Measurements from ENCODE around the gene PRR19. TPM values are rescaled to one million over a fixed set of nuclear protein-coding genes. Genes with fewer than 3 reads are reported as not detected.

PRR19 gene
- total RNA-seq, 2 donors from 2014 or later, result 1.4 to 2.7 TPM

GRCh38 chr19:42325308-42325895, 23.5 kb downstream of the PRR19 start, which contains the start of gene MEGF8:
Gene MEGF8 (plus strand): TSS chr19:42325635. CDS start chr19:42326244, 609 bp downstream.
- H3K4me3 Mint-ChIP-seq, result peak within 1 kb of the TSS; percentile 79
- 0% methylated on average over 6 to 45 of the region's 45 CpGs for WGBS, 2 experiments (ENCODE audit: insufficient coverage in 1 of 2, insufficient read length in 1 of 2)

GRCh38 chr19:42325896-42326771, 24.2 kb downstream of the PRR19 start:
- Mint-ChIP-seq H3K36me3 (ENCODE audit: low read depth) (no peaks in the 10 kb centered on the region), H3K4me3 (peak overlapping the region; percentile 79), H3K9me3 (no peaks in the 10 kb centered on the region), H3K4me1 (peaks cover 3% of the 10 kb centered on the region), H3K27me3 (ENCODE audit: insufficient read depth) (peaks cover 41% of the 10 kb centered on the region), H3K27ac (peak overlapping the region; percentile 55)
- Histone ChIP-seq H3K4me1 (ENCODE audit: control insufficient read depth, insufficient read depth, low read length) (no peaks in the 10 kb centered on the region), H3K9me3 (ENCODE audit: control insufficient read depth, low read length) (no peaks in the 10 kb centered on the region), H3K27ac (ENCODE audit: low read depth, low read length) (no peak overlapping the region), H3K4me3 (ENCODE audit: low read length) (peak overlapping the region; percentile 96), H3K36me3 (ENCODE audit: control insufficient read depth, insufficient read depth, low read length) (no peaks in the 10 kb centered on the region), H3K9ac (ENCODE audit: extremely low read depth, low read length, poor library complexity, severe bottlenecking) (peak overlapping the region; percentile 66), H3K27me3 (ENCODE audit: control insufficient read depth, insufficient read depth, low read length, poor library complexity, severe bottlenecking) (peaks cover 38% of the 10 kb centered on the region)
- TF ChIP-seq CTCF (conservative IDR thresholded peaks at IDR 0.05), result peak; percentile 59
- peak; percentile 82 for DNase-seq
- WGBS, 2 experiments (ENCODE audit: insufficient coverage in 1 of 2, insufficient read length in 1 of 2), result 7 to 12% methylated on average over 25 to 37 of the region's 37 CpGs

More at GRCh38 chr19:42325308-42325895, 23.5 kb downstream of the PRR19 start, which contains the start of gene MEGF8:
- Mint-ChIP-seq H3K27me3 (ENCODE audit: insufficient read depth) (peaks cover 48% of the 10 kb centered on the region), H3K9me3 (no peaks in the 10 kb centered on the region), H3K27ac (peak within 1 kb of the TSS; percentile 70), H3K36me3 (ENCODE audit: low read depth) (no peaks in the 10 kb centered on the region), H3K4me1 (peaks cover 3% of the 10 kb centered on the region)
- Histone ChIP-seq H3K4me1 (ENCODE audit: control insufficient read depth, insufficient read depth, low read length) (no peaks in the 10 kb centered on the region), H3K27me3 (ENCODE audit: control insufficient read depth, insufficient read depth, low read length, poor library complexity, severe bottlenecking) (peaks cover 44% of the 10 kb centered on the region), H3K36me3 (ENCODE audit: control insufficient read depth, insufficient read depth, low read length) (no peaks in the 10 kb centered on the region), H3K9ac (ENCODE audit: extremely low read depth, low read length, poor library complexity, severe bottlenecking) (peak within 1 kb of the TSS; percentile 66), H3K9me3 (ENCODE audit: control insufficient read depth, low read length) (no peaks in the 10 kb centered on the region), H3K27ac (ENCODE audit: low read depth, low read length) (no peak within 1 kb of the TSS), H3K4me3 (ENCODE audit: low read length) (peak within 1 kb of the TSS; percentile 96)
- peak; percentile 99 for DNase-seq
- no peak for TF ChIP-seq CTCF (conservative IDR thresholded peaks at IDR 0.05)

GRCh38 chr19:42326969-42327368, 25.0 kb downstream of the PRR19 start:
- no peaks in the 10 kb centered on the region for H3K4me1 ChIP-seq (ENCODE audit: control insufficient read depth, insufficient read depth, low read length)
- Mint-ChIP-seq H3K27ac (no peak overlapping the region), H3K4me3 (peak overlapping the region; percentile 79), H3K36me3 (ENCODE audit: low read depth) (no peaks in the 10 kb centered on the region), H3K4me1 (peaks cover 3% of the 10 kb centered on the region), H3K27me3 (ENCODE audit: insufficient read depth) (peaks cover 33% of the 10 kb centered on the region), H3K9me3 (no peaks in the 10 kb centered on the region)
- no peak for TF ChIP-seq CTCF (conservative IDR thresholded peaks at IDR 0.05)
- H3K4me3 ChIP-seq (ENCODE audit: low read length), result peak overlapping the region; percentile 96
- DNase-seq, result no peak
- no peak overlapping the region for H3K9ac ChIP-seq (ENCODE audit: extremely low read depth, low read length, poor library complexity, severe bottlenecking)
- no peaks in the 10 kb centered on the region for H3K9me3 ChIP-seq (ENCODE audit: control insufficient read depth, low read length)
- no peak overlapping the region for H3K27ac ChIP-seq (ENCODE audit: low read depth, low read length)
- no peaks in the 10 kb centered on the region for H3K36me3 ChIP-seq (ENCODE audit: control insufficient read depth, insufficient read depth, low read length)
- peaks cover 31% of the 10 kb centered on the region for H3K27me3 ChIP-seq (ENCODE audit: control insufficient read depth, insufficient read depth, low read length, poor library complexity, severe bottlenecking)

Data from endodermal cell (in vitro differentiated cells).